Activated B cell treated with CpG ODN at 0.5 μM for 24 hours (primary cell): ENCODE measurements around the gene GALNT10. TPM values are rescaled to one million over a fixed set of nuclear protein-coding genes. Genes with fewer than 3 reads are reported as not detected.

Experiments used
- ATAC-seq: fragments of 200-7000 bp; cut with Tn5 transposase; one replicate; pipeline ENCODE4 v1.10.0; 2021; ENCODE audit warnings: low read depth, mild to moderate bottlenecking, moderate library complexity
- CTCF ChIA-PET: fragments of 350-600 bp; sonication (Branson Sonifier 250); formaldehyde crosslinking; loops from one replicate; lab custom pipeline; 2021; ENCODE audit warnings: antibody characterized with exemption; lab: Charles Lee
- POLR2A ChIA-PET: fragments of 350-600 bp; sonication (Branson Sonifier 250); formaldehyde crosslinking; loops from one replicate; lab custom pipeline; 2021; ENCODE audit warnings: antibody characterized with exemption; lab: Charles Lee
- DNase-seq: peaks from one replicate; pipeline ENCODE4 v3.0.0; 2022
- H3K27ac Mint-ChIP-seq: one replicate; pipeline ENCODE4 v1.8.0; 2020; ENCODE audit warnings: mixed read lengths
- H3K27me3 Mint-ChIP-seq: one replicate; pipeline ENCODE4 v1.8.0; 2021; ENCODE audit warnings: mixed read lengths
- H3K36me3 Mint-ChIP-seq: one replicate; pipeline ENCODE4 v1.8.0; 2021; ENCODE audit warnings: low read depth, mixed read lengths
- H3K4me1 Mint-ChIP-seq: one replicate; pipeline ENCODE4 v1.8.0; 2021; ENCODE audit warnings: mixed read lengths
- H3K4me3 Mint-ChIP-seq: one replicate; pipeline ENCODE4 v1.8.0; 2020; ENCODE audit warnings: mild to moderate bottlenecking, mixed read lengths
- H3K9me3 Mint-ChIP-seq: one replicate; pipeline ENCODE4 v1.8.0; 2020; ENCODE audit warnings: mixed read lengths
- CTCF ChIP-seq: fragments of 200-600 bp; IDR thresholded peaks from one replicate; pipeline ENCODE4 v1.8.0; 2022; ENCODE audit warnings: antibody characterized with exemption, mild to moderate bottlenecking
- intact Hi-C: fragments of 100-400 bp; cut with micrococcal nuclease; formaldehyde crosslinking; loops from one replicate; pipeline ENCODE4 v1.15.1; 2024
- total RNA-seq: library from RNA; stranded (reverse); gene quantifications from 2 replicates; pipeline ENCODE4 v1.2.3, GENCODE V29; 2022

The GALNT10 gene
- total RNA-seq, 1 donor from 2014 or later = 41.5 TPM

GRCh38 chr5:154277499-154277898 lies 87.0 kb downstream of the GALNT10 start:
- Mint-ChIP-seq H3K27ac (no peak overlapping the region), H3K36me3 (peaks cover 2% of the 10 kb centered on the region), H3K27me3 (no peaks in the 10 kb centered on the region), H3K9me3 (no peaks in the 10 kb centered on the region), H3K4me1 (peaks cover 34% of the 10 kb centered on the region), H3K4me3 (no peak overlapping the region)
- no peak for TF ChIP-seq CTCF
- no peak for DNase-seq
- intact Hi-C loops = no loop called here
- ATAC-seq = no peak
- ChIA-PET POLR2A (no interaction called here), CTCF (no interaction called here)

GRCh38 chr5:154278186-154278585 lies 87.7 kb downstream of the GALNT10 start:
- ChIA-PET CTCF (no interaction called here), POLR2A (no interaction called here)
- ATAC-seq (no peak), DNase-seq (no peak)
- peaks cover 2% of the 10 kb centered on the region for H3K36me3 Mint-ChIP-seq
- H3K27me3 Mint-ChIP-seq = no peaks in the 10 kb centered on the region
- TF ChIP-seq CTCF = no peak
- intact Hi-C loops = no loop called here
- no peak overlapping the region for H3K27ac Mint-ChIP-seq
- H3K4me3 Mint-ChIP-seq = no peak overlapping the region
- H3K9me3 Mint-ChIP-seq = no peaks in the 10 kb centered on the region
- peaks cover 32% of the 10 kb centered on the region for H3K4me1 Mint-ChIP-seq

DNA sequence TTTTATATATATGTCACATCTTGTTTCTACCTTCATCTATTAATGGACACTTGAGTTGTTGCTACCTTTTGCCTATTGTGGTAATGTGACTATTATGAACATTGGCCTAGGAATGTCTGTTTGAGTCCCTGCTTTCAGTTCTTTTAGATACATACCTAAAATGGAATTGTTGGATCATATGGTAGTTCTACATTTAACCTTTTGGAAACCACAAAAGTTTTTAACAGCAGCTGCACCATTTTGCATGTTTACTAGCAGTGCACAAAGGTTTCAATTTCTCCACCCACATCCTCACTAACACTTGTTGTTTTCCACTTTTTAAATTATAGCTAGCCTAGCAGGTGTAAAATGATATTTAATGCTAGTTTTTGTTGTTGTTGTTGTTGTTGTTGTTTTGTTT lies 88.4 kb downstream of the GALNT10 start:
- Mint-ChIP-seq H3K4me1 (peaks cover 30% of the 10 kb centered on the region), H3K4me3 (no peak overlapping the region)

DNA sequence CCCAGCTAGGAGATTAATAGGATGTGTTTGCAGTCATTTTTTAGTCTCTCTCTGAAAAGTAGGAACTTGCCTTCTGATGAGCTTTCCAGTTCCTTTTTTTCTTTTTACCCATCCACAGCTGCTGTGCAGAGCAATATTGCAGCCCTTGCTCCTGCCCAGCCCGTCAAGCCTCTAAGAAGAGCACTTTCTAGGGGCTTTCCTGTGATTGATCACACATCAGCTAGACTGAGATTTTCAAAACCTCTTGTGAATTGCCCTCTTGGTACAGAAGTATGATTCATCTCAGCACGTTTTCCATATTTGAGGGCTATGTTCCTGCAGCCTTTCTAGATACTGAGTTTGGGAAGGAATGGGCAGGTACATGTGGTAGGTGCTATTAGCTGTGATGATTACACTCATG lies 93.9 kb downstream of the GALNT10 start:
- Mint-ChIP-seq H3K27me3 (no peaks in the 10 kb centered on the region), H3K27ac (peak overlapping the region; percentile 47), H3K4me1 (peaks cover 45% of the 10 kb centered on the region), H3K4me3 (no peak overlapping the region), H3K36me3 (peaks cover 8% of the 10 kb centered on the region), H3K9me3 (no peaks in the 10 kb centered on the region)
- no peak for TF ChIP-seq CTCF
- ChIA-PET POLR2A (interaction anchor here (1.1 to 1.8 kb wide), 5 partner anchors 11 to 94 kb away, joined by 3 to 16 read pairs (median 5); partner anchors contain the start of gene GALNT10), CTCF (interaction anchor here (1.4 to 1.7 kb wide), 2 partner anchors 12 to 95 kb away, joined by 5 to 6 read pairs; no protein-coding TSS in a partner anchor)
- intact Hi-C loops = loop anchor here (1.0 to 5.0 kb wide), 2 partner anchors 45 to 92 kb away; partner anchors contain the start of gene GALNT10
- DNase-seq (no peak), ATAC-seq (peak; percentile 97)

More for the DNA sequence above, 88.4 kb downstream of the GALNT10 start:
- Mint-ChIP-seq H3K27ac (no peak overlapping the region), H3K36me3 (peaks cover 2% of the 10 kb centered on the region), H3K27me3 (no peaks in the 10 kb centered on the region), H3K9me3 (no peaks in the 10 kb centered on the region)
- no peak for TF ChIP-seq CTCF
- no peak for DNase-seq
- intact Hi-C loops = no loop called here
- POLR2A ChIA-PET = no interaction called here
- ATAC-seq = no peak
- CTCF ChIA-PET = no interaction called here

DNA sequence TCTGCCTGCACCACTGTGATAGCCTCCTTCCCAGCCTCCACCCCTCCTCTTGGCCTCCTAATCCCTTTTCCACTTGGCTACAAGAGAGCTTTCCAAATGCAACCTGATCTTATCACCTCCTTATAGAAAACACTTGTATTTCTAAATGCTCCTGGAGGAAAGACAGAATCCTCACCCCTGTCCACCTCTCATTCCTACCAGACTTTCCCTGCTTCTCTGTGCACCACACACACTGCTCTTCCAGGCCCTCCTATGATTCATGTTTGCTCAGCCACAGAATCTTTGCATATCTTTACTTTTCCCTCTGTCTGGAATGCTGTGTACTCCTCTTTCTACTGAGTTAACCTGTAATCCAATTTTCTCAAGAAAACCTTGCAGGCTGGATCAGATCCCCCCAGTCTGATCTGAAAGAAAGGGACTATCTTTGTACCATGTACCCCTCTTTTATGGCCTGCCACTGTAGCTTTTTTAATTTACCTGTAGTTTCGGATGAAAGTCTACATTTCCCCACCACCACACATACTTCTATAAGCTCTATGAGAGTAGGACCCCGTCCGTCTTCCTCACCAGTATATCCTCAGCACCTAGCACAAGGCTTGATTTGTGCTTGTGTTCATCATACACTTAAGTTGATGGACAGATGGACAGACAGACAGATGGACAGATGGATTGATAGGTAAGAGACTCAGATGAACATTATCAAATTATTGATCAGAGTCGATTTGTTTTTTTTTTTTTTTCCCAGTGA lies 95.3 kb downstream of the GALNT10 start:
- H3K27ac Mint-ChIP-seq = peak overlapping the region; percentile 50
- ATAC-seq = no peak
- TF ChIP-seq CTCF = no peak
- CTCF ChIA-PET = interaction anchor here (1.3 kb wide), 1 partner anchor 12 kb away, joined by 3 read pairs; no protein-coding TSS in a partner anchor
- no peak for DNase-seq
- POLR2A ChIA-PET = no interaction called here
- H3K4me1 Mint-ChIP-seq = peaks cover 45% of the 10 kb centered on the region
- no peaks in the 10 kb centered on the region for H3K27me3 Mint-ChIP-seq
- H3K4me3 Mint-ChIP-seq = no peak overlapping the region
- intact Hi-C loops = no loop called here
- H3K36me3 Mint-ChIP-seq = peaks cover 8% of the 10 kb centered on the region
- H3K9me3 Mint-ChIP-seq = no peaks in the 10 kb centered on the region
